NCI-H774 (cell line): ENCODE results near the gene IFNL1.
A peak's percentile ranks its signal among the peaks of the same experiment; 100 is the strongest.
"Not testable (repeated sequence)": the region's sequence is repeated elsewhere in the genome, so short reads cannot be mapped to it uniquely, and the experiment has no call there.

ENCODE experiments used
- DNase-seq: peaks from one replicate; lab custom pipeline; 2025; lab: John Stamatoyannopoulos, UW

Gene IFNL1

GRCh38 chr19:39308531-39309304 lies 12.5 kb downstream of the IFNL1 start:
- DNase-seq = no peak

GRCh38 chr19:39309305-39309670 lies 13.1 kb downstream of the IFNL1 start:
- DNase-seq = not testable (repeated sequence)

- DNase-seq = no peak
Observed at GRCh38 chr19:39310558-39311311, 14.5 kb downstream of the IFNL1 start.

GRCh38 chr19:39314016-39314728 lies 18.0 kb downstream of the IFNL1 start:
- DNase-seq = no peak

DNA sequence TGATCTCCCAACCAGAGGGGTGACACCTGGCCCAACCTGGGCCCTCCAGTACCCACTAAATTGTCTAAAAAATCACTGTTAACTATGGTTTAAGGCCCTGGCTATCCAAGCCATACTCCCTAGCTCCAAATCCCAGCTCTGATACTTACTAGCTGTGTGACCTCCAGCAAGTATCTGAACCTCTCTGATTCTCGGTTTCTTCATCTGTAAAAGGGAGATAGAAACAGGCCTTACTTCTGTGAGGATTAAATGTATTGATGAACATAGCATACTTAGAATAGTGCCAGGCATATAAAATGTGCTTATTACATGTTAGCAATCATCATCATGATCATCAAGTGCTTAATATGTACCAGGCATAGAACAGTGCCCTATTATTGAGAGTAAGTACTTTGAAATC lies 19.7 kb downstream of the IFNL1 start:
- DNase-seq = no peak

DNA sequence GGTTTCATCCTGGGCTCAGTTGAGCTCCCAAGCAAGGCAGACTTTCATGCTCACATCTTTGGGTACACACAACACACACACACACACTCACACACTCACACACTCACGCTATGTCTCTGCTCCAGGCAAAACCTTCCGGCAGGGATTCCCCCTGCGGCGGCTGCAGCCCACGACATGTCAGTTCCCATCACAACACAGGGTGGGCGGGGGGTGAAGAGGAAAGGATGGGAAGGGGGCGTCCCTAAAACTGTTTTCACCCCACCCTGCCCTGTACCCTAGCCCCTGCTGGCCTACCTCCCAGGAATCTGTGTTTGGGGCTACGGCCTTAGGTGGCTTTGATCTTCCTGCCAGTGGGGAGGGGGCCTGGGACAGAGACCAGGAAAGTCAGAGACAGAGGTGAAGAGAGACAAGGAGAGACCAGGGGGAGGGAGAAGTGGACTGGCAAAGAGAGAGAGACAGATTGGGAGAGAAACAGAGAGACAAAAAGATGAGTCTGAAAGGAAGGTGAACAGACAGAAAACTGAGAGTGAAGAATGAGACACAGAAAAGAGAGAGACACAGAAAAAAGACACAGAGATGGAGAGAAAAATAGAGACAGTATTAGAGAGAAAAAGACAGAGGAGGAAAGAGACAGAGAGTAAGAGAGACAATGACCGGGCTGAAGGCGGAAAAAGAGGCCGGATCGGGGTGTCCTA lies 20.6 kb downstream of the IFNL1 start:
- no peak for DNase-seq

DNA sequence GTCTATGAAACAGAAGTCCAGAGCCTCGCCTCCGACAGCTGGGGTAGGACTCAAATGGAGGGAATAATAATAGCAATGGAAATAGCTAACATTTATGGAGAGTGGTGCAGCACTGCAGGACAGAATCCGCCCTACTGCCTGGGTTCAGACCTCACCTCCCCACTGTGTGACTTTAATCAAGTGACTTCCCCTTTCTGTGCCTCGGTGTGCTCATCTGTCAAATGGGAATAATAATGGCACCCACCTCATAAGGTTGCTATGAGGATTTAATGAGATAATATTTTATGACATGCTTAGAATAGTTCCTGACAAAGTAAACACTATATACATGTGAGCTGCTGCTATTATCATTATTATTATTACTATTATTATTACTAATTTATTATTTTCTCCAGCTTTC lies 21.3 kb downstream of the IFNL1 start:
- no peak for DNase-seq

DNA sequence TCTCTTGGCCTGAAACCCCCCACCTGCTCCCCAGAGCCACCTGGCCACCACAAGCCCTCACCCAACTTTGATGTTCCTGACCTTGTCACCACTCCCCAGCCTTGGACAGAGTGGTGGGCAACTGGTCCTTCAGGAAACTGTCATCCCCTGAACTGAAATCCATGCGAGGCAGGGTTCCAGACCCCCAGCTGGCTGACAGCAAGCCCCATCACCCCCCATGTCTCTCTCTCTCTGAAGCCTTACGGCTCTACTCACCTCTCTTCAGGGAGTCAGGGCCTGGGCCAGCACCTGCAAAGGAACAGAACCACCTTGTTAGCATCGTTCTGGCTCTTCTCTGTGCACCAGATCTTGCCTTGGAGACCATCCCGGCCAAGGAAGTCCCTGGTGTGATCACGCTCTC lies 21.9 kb downstream of the IFNL1 start:
- DNase-seq = no peak

- DNase-seq = no peak
Observed at GRCh38 chr19:39318690-39319089, 22.5 kb downstream of the IFNL1 start.

- DNase-seq = no peak
Observed at GRCh38 chr19:39319098-39319891, 23.1 kb downstream of the IFNL1 start.

- no peak for DNase-seq
Observed at GRCh38 chr19:39319892-39320248, 23.7 kb downstream of the IFNL1 start.

DNA sequence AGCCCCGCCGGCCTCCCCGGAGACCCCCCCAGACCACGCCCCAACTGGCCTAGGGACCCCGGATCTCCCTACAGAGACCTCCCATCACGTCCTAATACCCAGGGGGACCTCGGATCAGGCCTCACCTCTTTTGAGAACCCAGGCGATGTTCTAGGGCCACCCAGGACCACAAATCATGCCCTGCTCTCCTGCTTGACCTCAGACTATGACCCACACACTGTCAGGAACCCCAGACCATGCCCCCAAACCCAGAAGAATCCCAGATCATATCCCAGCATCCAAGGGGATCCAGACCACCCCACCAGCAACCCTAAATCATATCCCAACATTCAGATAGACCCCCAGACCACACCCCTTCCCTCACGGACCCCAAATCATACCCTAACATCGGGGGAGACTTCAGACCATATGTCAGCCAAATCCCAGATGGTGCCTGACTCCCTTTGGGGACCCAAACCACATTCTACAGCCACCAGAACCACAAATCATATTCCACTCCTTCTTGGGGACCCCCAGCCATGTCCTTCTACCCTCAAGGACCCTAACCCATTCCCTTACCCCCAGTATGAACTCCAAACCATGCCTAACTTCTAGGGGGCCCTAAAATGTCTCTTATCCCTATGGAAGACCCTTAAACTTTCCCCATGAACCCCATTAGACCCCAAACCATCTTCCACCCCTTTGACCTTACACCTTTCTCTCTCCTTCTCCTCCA lies 25.1 kb downstream of the IFNL1 start:
- DNase-seq = no peak

DNA sequence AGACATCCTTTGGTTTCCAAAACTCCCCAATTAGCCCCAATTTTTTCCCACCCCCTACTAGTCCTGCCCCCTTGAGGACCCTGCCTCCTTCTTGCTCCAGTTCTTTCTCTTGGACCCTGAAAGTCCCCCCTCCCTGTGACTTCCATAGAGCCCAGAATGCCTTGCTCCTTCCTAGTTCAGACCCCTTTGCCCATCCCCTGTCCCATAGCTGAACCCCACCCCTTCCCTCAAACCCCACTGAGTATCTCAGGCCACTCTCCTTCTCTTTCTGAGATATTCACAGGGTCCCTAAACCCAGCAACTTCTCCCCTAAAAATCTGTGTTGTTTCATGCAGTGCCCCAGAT lies 25.6 kb downstream of the IFNL1 start:
- no peak for DNase-seq

- no peak for DNase-seq
Observed at GRCh38 chr19:39324242-39324842, 28.1 kb downstream of the IFNL1 start.

- DNase-seq = no peak
Observed at GRCh38 chr19:39325778-39326665, 29.8 kb downstream of the IFNL1 start.

DNA sequence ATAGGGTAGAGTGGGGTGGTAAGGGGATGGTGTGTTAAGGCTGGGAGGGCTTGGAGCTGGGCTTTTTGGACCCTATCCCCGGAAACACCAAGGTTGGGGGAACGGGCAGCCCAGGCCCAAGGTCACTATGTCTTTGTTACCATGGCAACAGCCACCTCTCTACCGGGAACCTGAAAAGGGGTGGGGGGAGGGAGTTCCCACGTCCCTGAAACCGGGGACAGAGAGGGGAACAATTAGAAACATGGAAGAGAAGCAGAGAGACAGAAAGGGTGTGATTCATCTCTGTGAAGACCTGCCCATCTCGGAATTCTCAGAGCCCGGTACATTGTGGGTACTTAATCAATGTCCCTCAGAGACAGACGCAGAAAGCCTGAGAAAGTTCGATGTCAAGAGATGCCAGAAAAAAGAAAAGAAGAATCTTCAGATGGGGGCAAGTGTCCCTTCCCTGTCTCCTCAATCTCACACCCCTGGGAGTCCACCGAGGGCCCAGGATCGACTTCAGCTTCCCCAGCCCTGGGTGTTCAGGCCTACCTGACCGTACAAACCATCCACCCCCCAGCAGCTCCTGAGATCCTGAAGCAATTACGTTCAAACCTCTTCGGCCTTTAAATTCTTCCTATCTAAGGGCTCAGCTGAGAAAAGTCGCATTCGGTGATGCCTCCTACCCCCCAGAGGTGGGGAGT lies 31.3 kb downstream of the IFNL1 start:
- no peak for DNase-seq

GRCh38 chr19:39328046-39328705 lies 32.0 kb downstream of the IFNL1 start:
- peak; percentile 24 for DNase-seq

DNA sequence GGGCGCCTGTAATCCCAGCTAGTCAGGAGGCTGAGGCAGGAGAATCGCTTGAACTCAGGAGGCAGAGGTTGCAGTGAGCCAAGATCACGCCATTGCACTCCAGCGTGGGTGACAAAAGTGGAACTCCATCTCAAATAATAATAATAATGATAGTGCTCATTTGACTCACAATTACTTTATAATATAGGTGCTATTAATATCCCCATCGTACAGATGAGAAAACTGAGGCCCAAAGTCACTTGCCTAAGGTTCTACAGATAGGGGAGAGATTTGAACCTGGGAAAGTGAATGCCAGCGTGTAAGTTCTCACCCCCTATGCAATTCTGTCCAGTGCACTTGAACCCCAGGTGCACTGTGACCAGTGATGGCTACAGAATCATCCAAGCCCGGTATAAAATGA lies 33.7 kb downstream of the IFNL1 start:
- DNase-seq = no peak
